ENCODE data around the gene LRP4. TPM values are rescaled to one million over a fixed set of nuclear protein-coding genes. Genes with fewer than 3 reads are reported as not detected.

Gene LRP4
- total RNA-seq, 1 experiment from 2014 or later, result 11.6 TPM

GRCh38 chr11:46899501-46900025, 18.8 kb downstream of the LRP4 start:
- H3K36me3 Mint-ChIP-seq (ENCODE audit: insufficient read depth in 1 of 3, low read depth in 3 of 3), result peaks cover 35 to 39% (median 37%) of the 10 kb centered on the region in 3 experiments; a peak in 6 of 7 replicates
- Histone ChIP-seq H3K79me2 (ENCODE audit: insufficient read depth, low read length) (no peaks in the 10 kb centered on the region), H2AK5ac (ENCODE audit: insufficient read length, low read length) (no peak overlapping the region), H4K5ac (ENCODE audit: insufficient read length, low read depth, low read length) (no peak overlapping the region), H3K4ac (ENCODE audit: low read depth, low read length) (no peak overlapping the region), H3K14ac (ENCODE audit: insufficient read depth, low read length) (no peak overlapping the region), H4K20me1 (ENCODE audit: control insufficient read depth, insufficient read depth, insufficient read length) (no peaks in the 10 kb centered on the region), H3K56ac (ENCODE audit: insufficient read length, low read depth, low read length) (no peak overlapping the region), H2BK20ac (ENCODE audit: low read depth, low read length, poor library complexity, severe bottlenecking) (no peak overlapping the region), H3K4me2 (ENCODE audit: insufficient read depth, insufficient read length, low read length) (no peak overlapping the region), H2BK12ac (ENCODE audit: insufficient read length, low read depth, low read length) (no peak overlapping the region), H3K23ac (ENCODE audit: insufficient read length, low read depth, low read length) (no peak overlapping the region), H4K8ac (replicated peaks; ENCODE audit: insufficient read length, low read depth, low read length) (no peak overlapping the region), H2BK15ac (ENCODE audit: low read depth, low read length) (no peak overlapping the region), H3K27ac (ENCODE audit: insufficient read length, low read depth, low read length) (no peak overlapping the region), H3K23me2 (ENCODE audit: insufficient read length, low read depth, low read length, poor library complexity, severe bottlenecking) (no peaks in the 10 kb centered on the region), H3T11ph (ENCODE audit: low read length) (no peak overlapping the region), H3K27me3 (ENCODE audit: insufficient read depth, low read length) (no peaks in the 10 kb centered on the region), H3K79me1 (ENCODE audit: insufficient read depth, low read depth, low read length, poor library complexity, severe bottlenecking) (no peaks in the 10 kb centered on the region), H2BK120ac (ENCODE audit: low read depth, low read length, poor library complexity, severe bottlenecking) (no peak overlapping the region), H2AFZ (ENCODE audit: low read length) (no peak overlapping the region), H3K18ac (ENCODE audit: insufficient read length, low read depth, low read length) (no peak overlapping the region), H2BK5ac (ENCODE audit: insufficient read length, low read length) (no peak overlapping the region), H3K4me1 (ENCODE audit: insufficient read depth, low read length) (no peaks in the 10 kb centered on the region), H3K9ac (ENCODE audit: extremely low read depth, insufficient read length, low read length) (no peak overlapping the region), H4K91ac (ENCODE audit: insufficient read length, low read depth, low read length) (no peak overlapping the region), H3K9me3 (ENCODE audit: control insufficient read depth, low read depth, low read length) (no peaks in the 10 kb centered on the region)
- peaks cover 14 to 19% of the 10 kb centered on the region in 2 experiments for H3K4me1 Mint-ChIP-seq
- peaks cover 4 to 6% of the 10 kb centered on the region in 2 experiments; a peak in 3 of 5 replicates for H3K9me3 Mint-ChIP-seq
- H3K4me3 Mint-ChIP-seq, result no peak overlapping the region
- peak overlapping the region in 2 of 3 experiments; percentile 53 to 65; a peak in 3 of 7 replicates for H3K27ac Mint-ChIP-seq
- no peak for DNase-seq
- WGBS (ENCODE audit: extremely low coverage, insufficient read length, low lambda C conversion rate), result no CpG with 5 or more reads among the region's 13 CpGs
- H3K27me3 Mint-ChIP-seq (ENCODE audit: low read depth), result no peaks in the 10 kb centered on the region
- TF ChIP-seq CTCF (conservative IDR thresholded peaks at IDR 0.05), result no peak
